H9 (cell line): Measurements from ENCODE around the gene SS18L1. TPM values are rescaled to one million over a fixed set of nuclear protein-coding genes. Genes with fewer than 3 reads are reported as not detected.
A peak's percentile ranks its signal among the peaks of the same experiment; 100 is the strongest.

ENCODE experiments used
- DNase-seq: peaks from one replicate; pipeline ENCODE4 v3.0.0-alpha.2; 2017
- H2AFZ ChIP-seq: one replicate; pipeline ENCODE4 v1.6.1; 2013; ENCODE audit warnings: mild to moderate bottlenecking, low read length, control low read depth, moderate library complexity
- H2AK5ac ChIP-seq: 2 replicates; pipeline ENCODE4 v1.6.1; 2013; ENCODE audit warnings: low read length, control low read depth, mixed read lengths; ENCODE audit not compliant: insufficient read length
- H2BK120ac ChIP-seq: one replicate; pipeline ENCODE4 v1.6.1; 2013; ENCODE audit warnings: low read depth, mild to moderate bottlenecking, low read length, control low read depth, inconsistent platforms; ENCODE audit not compliant: poor library complexity, severe bottlenecking
- H2BK12ac ChIP-seq: 2 replicates; pipeline ENCODE4 v1.6.1; 2013; ENCODE audit warnings: low read length, control low read depth, mixed read lengths, low read depth; ENCODE audit not compliant: insufficient read length
- H2BK15ac ChIP-seq: 2 replicates; pipeline ENCODE4 v1.6.1; 2013; ENCODE audit warnings: low read depth, low read length, control low read depth
- H2BK20ac ChIP-seq: one replicate; pipeline ENCODE4 v1.6.1; 2013; ENCODE audit warnings: low read depth, mild to moderate bottlenecking, low read length, control low read depth, inconsistent platforms; ENCODE audit not compliant: poor library complexity, severe bottlenecking
- H2BK5ac ChIP-seq: 2 replicates; pipeline ENCODE4 v1.6.1; 2013; ENCODE audit warnings: low read length, control low read depth, mixed read lengths; ENCODE audit not compliant: insufficient read length
- H3K14ac ChIP-seq: 2 replicates; pipeline ENCODE4 v1.6.1; 2013; ENCODE audit warnings: low read length, control low read depth; ENCODE audit not compliant: insufficient read depth
- H3K18ac ChIP-seq: 2 replicates; pipeline ENCODE4 v1.6.1; 2013; ENCODE audit warnings: low read depth, mild to moderate bottlenecking, mixed read lengths, low read length, control low read depth; ENCODE audit not compliant: insufficient read length
- H3K23ac ChIP-seq: 2 replicates; pipeline ENCODE4 v1.6.1; 2013; ENCODE audit warnings: low read length, control low read depth, mixed read lengths, low read depth; ENCODE audit not compliant: insufficient read length
- H3K23me2 ChIP-seq: 2 replicates; pipeline ENCODE4 v1.6.1; 2013; ENCODE audit warnings: low read depth, mild to moderate bottlenecking, mixed read lengths, low read length, control low read depth; ENCODE audit not compliant: insufficient read length, poor library complexity, severe bottlenecking
- H3K27ac ChIP-seq: 2 replicates; pipeline ENCODE4 v1.5.1; 2013; ENCODE audit warnings: low read length, control low read depth, mixed read lengths, low read depth; ENCODE audit not compliant: insufficient read length
- H3K27me3 ChIP-seq: 2 replicates; pipeline ENCODE4 v1.6.1; 2013; ENCODE audit warnings: low read length, control low read depth, inconsistent platforms; ENCODE audit not compliant: insufficient read depth
- H3K4ac ChIP-seq: 2 replicates; pipeline ENCODE4 v1.6.1; 2013; ENCODE audit warnings: low read depth, mild to moderate bottlenecking, control low read depth, inconsistent platforms, low read length, moderate library complexity
- H3K4me1 ChIP-seq: 2 replicates; pipeline ENCODE4 v1.6.1; 2013; ENCODE audit warnings: low read length, control low read depth, inconsistent platforms; ENCODE audit not compliant: insufficient read depth
- H3K4me2 ChIP-seq: 2 replicates; pipeline ENCODE4 v1.6.1; 2013; ENCODE audit warnings: low read length, control low read depth, mixed read lengths; ENCODE audit not compliant: insufficient read length, insufficient read depth
- H3K56ac ChIP-seq: 2 replicates; pipeline ENCODE4 v1.6.1; 2013; ENCODE audit warnings: low read depth, mild to moderate bottlenecking, mixed read lengths, low read length, control low read depth; ENCODE audit not compliant: insufficient read length
- H3K79me1 ChIP-seq: 2 replicates; pipeline ENCODE4 v1.6.1; 2013; ENCODE audit warnings: low read depth, mild to moderate bottlenecking, moderate library complexity, low read length, control low read depth, inconsistent platforms; ENCODE audit not compliant: insufficient read depth, poor library complexity, severe bottlenecking
- H3K79me2 ChIP-seq: 2 replicates; pipeline ENCODE4 v1.6.1; 2013; ENCODE audit warnings: low read length, control low read depth, inconsistent platforms; ENCODE audit not compliant: insufficient read depth
- H3K9ac ChIP-seq: 2 replicates; pipeline ENCODE4 v1.6.1; 2013; ENCODE audit warnings: low read length, control low read depth, mixed read lengths; ENCODE audit not compliant: insufficient read length; ENCODE audit errors: extremely low read depth
- H3K9me3 ChIP-seq: one replicate; pipeline ENCODE4 v1.6.1; 2013; ENCODE audit warnings: low read depth, low read length, inconsistent platforms; ENCODE audit not compliant: control insufficient read depth
- H3T11ph ChIP-seq: one replicate; pipeline ENCODE4 v1.6.1; 2013; ENCODE audit warnings: mild to moderate bottlenecking, low read length, control low read depth, inconsistent platforms
- H4K20me1 ChIP-seq: one replicate; pipeline ENCODE4 v1.6.1; 2013; ENCODE audit not compliant: control insufficient read depth, insufficient read length, insufficient read depth
- H4K5ac ChIP-seq: 2 replicates; pipeline ENCODE4 v1.6.1; 2013; ENCODE audit warnings: low read depth, mild to moderate bottlenecking, mixed read lengths, low read length, control low read depth; ENCODE audit not compliant: insufficient read length
- H4K8ac ChIP-seq: replicated peaks from 2 replicates; pipeline ENCODE4 v1.6.1; 2013; ENCODE audit warnings: low read length, control low read depth, mixed read lengths, low read depth; ENCODE audit not compliant: insufficient read length
- H4K91ac ChIP-seq: 2 replicates; pipeline ENCODE4 v1.6.1; 2013; ENCODE audit warnings: low read depth, mild to moderate bottlenecking, moderate library complexity, mixed read lengths, low read length, control low read depth; ENCODE audit not compliant: insufficient read length
- H3K27ac Mint-ChIP-seq, 3 experiments: 2 replicates in 2 of 3; 3 replicates in 1 of 3; pipeline ENCODE4 v1.8.0; 2020 to 2021; ENCODE audit warnings: mixed read lengths in 3 of 3, mild to moderate bottlenecking in 1 of 3, moderate library complexity in 1 of 3
- H3K27me3 Mint-ChIP-seq: 2 replicates; pipeline ENCODE4 v1.8.0; 2021; ENCODE audit warnings: low read depth, mild to moderate bottlenecking, moderate library complexity, mixed read lengths
- H3K36me3 Mint-ChIP-seq, 3 experiments: 2 replicates in 2 of 3; 3 replicates in 1 of 3; pipeline ENCODE4 v1.8.0; 2020 to 2021; ENCODE audit warnings: low read depth in 3 of 3, mixed read lengths in 3 of 3; ENCODE audit not compliant: insufficient read depth in 1 of 3
- H3K4me1 Mint-ChIP-seq, 2 experiments: 2 replicates each; pipeline ENCODE4 v1.8.0; 2020; ENCODE audit warnings: mixed read lengths in 2 of 2
- H3K4me3 Mint-ChIP-seq, 2 experiments: 2 replicates in 1 of 2; 3 replicates in 1 of 2; pipeline ENCODE4 v1.8.0; 2020 to 2021; ENCODE audit warnings: mild to moderate bottlenecking in 2 of 2, mixed read lengths in 2 of 2, moderate library complexity in 1 of 2
- H3K9me3 Mint-ChIP-seq, 2 experiments: 2 replicates in 1 of 2; 3 replicates in 1 of 2; pipeline ENCODE4 v1.8.0; 2020; ENCODE audit warnings: mild to moderate bottlenecking in 2 of 2, mixed read lengths in 2 of 2, moderate library complexity in 1 of 2
- WGBS: extraction: QIAGEN DNeasy Blood & Tissue Kit; methylation state at CpG from one replicate; pipeline ENCODE4 v1.1.7; 2013; ENCODE audit warnings: missing lambda C conversion rate, low lambda C conversion rate, mixed read lengths; ENCODE audit not compliant: insufficient read length; ENCODE audit errors: extremely low coverage; 5-methylcytosine and 5-hydroxymethylcytosine counted together
- total RNA-seq: library from RNA; stranded (reverse); gene quantifications from 2 replicates; pipeline ENCODE4 v1.2.1, GENCODE V29; 2021
- TF ChIP-seq, protein P1 (sequence below): fragments of 200-600 bp; sonication (generic); conservative IDR thresholded peaks from 3 replicates; pipeline ENCODE4 v1.8.0; 2021; ENCODE audit warnings: antibody characterized with exemption, mild to moderate bottlenecking

SS18L1 gene
- total RNA-seq, 1 experiment from 2014 or later, result 22.2 TPM

DNA sequence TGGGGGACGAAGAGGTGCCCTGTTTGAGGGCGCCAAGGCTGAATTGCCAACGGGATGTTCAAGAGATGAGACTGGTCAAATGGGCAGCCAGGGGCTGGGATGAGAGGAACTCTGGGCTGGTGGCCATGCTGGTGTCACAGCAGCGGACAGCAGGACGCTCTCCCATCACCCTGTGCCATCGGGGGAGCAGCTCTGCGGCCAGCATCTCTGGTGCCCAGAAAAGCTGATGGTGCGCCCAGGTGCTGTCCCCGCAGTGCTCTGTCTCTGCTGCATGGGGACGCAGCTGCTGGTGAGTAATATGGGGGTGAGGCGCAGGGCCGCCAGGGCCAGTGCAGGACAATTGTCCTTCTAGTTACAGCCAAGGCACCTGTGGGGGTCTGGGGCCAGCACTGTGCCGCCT, 81.5 kb downstream of the SS18L1 start:
- Mint-ChIP-seq H3K36me3 (no peaks in the 10 kb centered on the region), H3K4me1 (peaks cover 9 to 14% of the 10 kb centered on the region in 2 experiments), H3K27ac (peak overlapping the region in 1 of 3 experiments; percentile 47; a peak in 1 of 7 replicates), H3K9me3 (no peaks in the 10 kb centered on the region), H3K27me3 (peaks cover 60% of the 10 kb centered on the region), H3K4me3 (0 out of 5 replicates have a peak overlapping the region, but pooled peaks of 1 of the 2 experiments have one; percentile 36)
- H3K23ac ChIP-seq, result no peak overlapping the region
- H3K9me3 ChIP-seq, result no peaks in the 10 kb centered on the region
- H3T11ph ChIP-seq, result no peak overlapping the region
- H3K79me2 ChIP-seq, result no peaks in the 10 kb centered on the region
- no peak overlapping the region for H3K18ac ChIP-seq
- H2AK5ac ChIP-seq, result no peak overlapping the region
- no peak overlapping the region for H2AFZ ChIP-seq
- H3K4me2 ChIP-seq, result no peak overlapping the region
- no peak overlapping the region for H3K56ac ChIP-seq
- no peak overlapping the region for H3K4ac ChIP-seq
- no peak for DNase-seq
- H3K27me3 ChIP-seq, result peaks cover 12% of the 10 kb centered on the region; the same call in 1 of the 2 replicates
- H3K9ac ChIP-seq, result no peak overlapping the region
- H3K4me1 ChIP-seq, result no peaks in the 10 kb centered on the region; the same call in 1 of the 2 replicates
- WGBS, result no CpG with 5 or more reads among the region's 13 CpGs
- H2BK20ac ChIP-seq, result no peak overlapping the region
- H4K91ac ChIP-seq, result no peak overlapping the region
- TF ChIP-seq, protein P1, sequence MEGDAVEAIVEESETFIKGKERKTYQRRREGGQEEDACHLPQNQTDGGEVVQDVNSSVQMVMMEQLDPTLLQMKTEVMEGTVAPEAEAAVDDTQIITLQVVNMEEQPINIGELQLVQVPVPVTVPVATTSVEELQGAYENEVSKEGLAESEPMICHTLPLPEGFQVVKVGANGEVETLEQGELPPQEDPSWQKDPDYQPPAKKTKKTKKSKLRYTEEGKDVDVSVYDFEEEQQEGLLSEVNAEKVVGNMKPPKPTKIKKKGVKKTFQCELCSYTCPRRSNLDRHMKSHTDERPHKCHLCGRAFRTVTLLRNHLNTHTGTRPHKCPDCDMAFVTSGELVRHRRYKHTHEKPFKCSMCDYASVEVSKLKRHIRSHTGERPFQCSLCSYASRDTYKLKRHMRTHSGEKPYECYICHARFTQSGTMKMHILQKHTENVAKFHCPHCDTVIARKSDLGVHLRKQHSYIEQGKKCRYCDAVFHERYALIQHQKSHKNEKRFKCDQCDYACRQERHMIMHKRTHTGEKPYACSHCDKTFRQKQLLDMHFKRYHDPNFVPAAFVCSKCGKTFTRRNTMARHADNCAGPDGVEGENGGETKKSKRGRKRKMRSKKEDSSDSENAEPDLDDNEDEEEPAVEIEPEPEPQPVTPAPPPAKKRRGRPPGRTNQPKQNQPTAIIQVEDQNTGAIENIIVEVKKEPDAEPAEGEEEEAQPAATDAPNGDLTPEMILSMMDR, result no peak
- no peaks in the 10 kb centered on the region for H3K79me1 ChIP-seq
- no peaks in the 10 kb centered on the region for H4K20me1 ChIP-seq
- no peak overlapping the region for H2BK15ac ChIP-seq
- H2BK5ac ChIP-seq, result no peak overlapping the region
- no peak overlapping the region for H3K27ac ChIP-seq
- H4K5ac ChIP-seq, result no peak overlapping the region
- peaks cover 6% of the 10 kb centered on the region for H3K23me2 ChIP-seq
- H2BK12ac ChIP-seq, result no peak overlapping the region
- no peak overlapping the region for H3K14ac ChIP-seq
- H2BK120ac ChIP-seq, result no peak overlapping the region
- no peak overlapping the region for H4K8ac ChIP-seq
